Mesothelial cell of epicardium (in vitro differentiated cells): ENCODE data around the gene ALK. TPM values are rescaled to one million over a fixed set of nuclear protein-coding genes. Genes with fewer than 3 reads are reported as not detected.

ENCODE experiments used
- DNase-seq, 2 experiments: peaks; one replicate each; pipeline ENCODE4 v3.0.0; 2021; ENCODE audit warnings: low spot score in 2 of 2; ENCODE audit not compliant: unreplicated experiment in 2 of 2
- H3K27ac Mint-ChIP-seq: 2 replicates; pipeline ENCODE4 v1.8.0; 2021; ENCODE audit warnings: mixed read lengths
- H3K27me3 Mint-ChIP-seq: 2 replicates; pipeline ENCODE4 v1.8.0; 2021; ENCODE audit warnings: low read depth, mixed read lengths
- H3K36me3 Mint-ChIP-seq: 2 replicates; pipeline ENCODE4 v1.8.0; 2021; ENCODE audit warnings: mixed read lengths
- H3K4me1 Mint-ChIP-seq: 2 replicates; pipeline ENCODE4 v1.8.0; 2021; ENCODE audit warnings: mixed read lengths
- H3K4me3 Mint-ChIP-seq: 2 replicates; pipeline ENCODE4 v1.8.0; 2021; ENCODE audit warnings: mild to moderate bottlenecking, moderate library complexity, mixed read lengths
- H3K9me3 Mint-ChIP-seq: 2 replicates; pipeline ENCODE4 v1.8.0; 2021; ENCODE audit warnings: mixed read lengths
- CTCF ChIP-seq: fragments of 200-600 bp; sonication (generic); IDR thresholded peaks from one replicate; pipeline ENCODE4 v1.5.0; 2021; ENCODE audit warnings: antibody characterized with exemption; ENCODE audit not compliant: unreplicated experiment
- total RNA-seq: library from RNA; stranded (reverse); gene quantifications from 3 replicates; pipeline ENCODE4 v1.2.1, GENCODE V29; 2021

Gene ALK
- total RNA-seq, 1 donor from 2014 or later = 0.13 TPM

- Mint-ChIP-seq H3K4me1 (peaks cover 3% of the 10 kb centered on the region), H3K4me3 (no peak overlapping the region), H3K27ac (no peak overlapping the region), H3K27me3 (peaks cover 3% of the 10 kb centered on the region), H3K9me3 (peaks cover 3% of the 10 kb centered on the region), H3K36me3 (no peaks in the 10 kb centered on the region)
- TF ChIP-seq CTCF = no peak
- DNase-seq = no peak
These were observed 215.1 kb downstream of the ALK start for GRCh38 chr2:29706171-29706720.

GRCh38 chr2:29705616-29706015 lies 215.8 kb downstream of the ALK start:
- DNase-seq = no peak
- no peak for TF ChIP-seq CTCF
- H3K27me3 Mint-ChIP-seq = peaks cover 3% of the 10 kb centered on the region
- H3K4me3 Mint-ChIP-seq = no peak overlapping the region
- no peak overlapping the region for H3K27ac Mint-ChIP-seq
- peaks cover 3% of the 10 kb centered on the region for H3K9me3 Mint-ChIP-seq
- peaks cover 3% of the 10 kb centered on the region for H3K4me1 Mint-ChIP-seq
- H3K36me3 Mint-ChIP-seq = no peaks in the 10 kb centered on the region

- TF ChIP-seq CTCF = no peak
- Mint-ChIP-seq H3K4me1 (peaks cover 3% of the 10 kb centered on the region), H3K27me3 (peaks cover 1% of the 10 kb centered on the region), H3K36me3 (no peaks in the 10 kb centered on the region), H3K27ac (no peak overlapping the region), H3K4me3 (no peak overlapping the region), H3K9me3 (peaks cover 3% of the 10 kb centered on the region)
- DNase-seq = no peak
These were observed 218.1 kb downstream of the ALK start for GRCh38 chr2:29703336-29703735.

GRCh38 chr2:29702276-29702675 lies 219.1 kb downstream of the ALK start:
- Mint-ChIP-seq H3K27ac (no peak overlapping the region), H3K4me1 (peaks cover 3% of the 10 kb centered on the region), H3K36me3 (no peaks in the 10 kb centered on the region), H3K9me3 (peaks cover 3% of the 10 kb centered on the region), H3K27me3 (peaks cover 4% of the 10 kb centered on the region), H3K4me3 (no peak overlapping the region)
- DNase-seq = no peak
- TF ChIP-seq CTCF = no peak

- H3K4me1 Mint-ChIP-seq = no peaks in the 10 kb centered on the region
These were observed 220.8 kb downstream of the ALK start for GRCh38 chr2:29700560-29700959.

More at GRCh38 chr2:29700560-29700959, 220.8 kb downstream of the ALK start:
- Mint-ChIP-seq H3K27me3 (peaks cover 4% of the 10 kb centered on the region), H3K9me3 (peaks cover 3% of the 10 kb centered on the region), H3K27ac (no peak overlapping the region), H3K4me3 (no peak overlapping the region), H3K36me3 (no peaks in the 10 kb centered on the region)
- TF ChIP-seq CTCF = no peak
- no peak for DNase-seq
